ENCODE measurements around the gene UBR3.

Gene UBR3

DNA sequence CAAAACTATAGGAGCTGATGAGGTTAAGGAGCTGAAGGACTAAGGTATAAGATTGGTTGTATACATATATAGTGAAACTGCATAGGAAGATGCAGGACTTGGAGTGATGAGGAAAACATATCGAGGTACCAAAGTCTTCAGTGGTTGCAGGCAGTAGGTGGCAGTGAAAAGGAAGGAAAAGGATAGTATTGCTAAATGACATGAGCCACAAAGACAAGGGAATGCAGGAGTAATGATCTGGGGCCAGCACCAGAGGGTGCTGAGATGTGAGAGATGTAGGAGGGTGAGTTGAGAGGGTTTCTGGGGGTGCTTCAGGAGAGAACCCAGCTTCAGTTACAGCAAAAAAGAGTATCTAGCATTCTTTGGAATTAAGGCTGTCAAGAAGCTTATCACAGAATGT is 178.4 kb downstream of the UBR3 start:
- Mint-ChIP-seq H3K36me3 (ENCODE audit: low read depth) (peaks cover 15% of the 10 kb centered on the region), H3K27ac (no peak overlapping the region), H3K4me1 (ENCODE audit: low read depth) (peaks cover 7% of the 10 kb centered on the region), H3K9me3 (no peaks in the 10 kb centered on the region), H3K4me3 (no peak overlapping the region), H3K27me3 (ENCODE audit: low read depth) (no peaks in the 10 kb centered on the region)

DNA sequence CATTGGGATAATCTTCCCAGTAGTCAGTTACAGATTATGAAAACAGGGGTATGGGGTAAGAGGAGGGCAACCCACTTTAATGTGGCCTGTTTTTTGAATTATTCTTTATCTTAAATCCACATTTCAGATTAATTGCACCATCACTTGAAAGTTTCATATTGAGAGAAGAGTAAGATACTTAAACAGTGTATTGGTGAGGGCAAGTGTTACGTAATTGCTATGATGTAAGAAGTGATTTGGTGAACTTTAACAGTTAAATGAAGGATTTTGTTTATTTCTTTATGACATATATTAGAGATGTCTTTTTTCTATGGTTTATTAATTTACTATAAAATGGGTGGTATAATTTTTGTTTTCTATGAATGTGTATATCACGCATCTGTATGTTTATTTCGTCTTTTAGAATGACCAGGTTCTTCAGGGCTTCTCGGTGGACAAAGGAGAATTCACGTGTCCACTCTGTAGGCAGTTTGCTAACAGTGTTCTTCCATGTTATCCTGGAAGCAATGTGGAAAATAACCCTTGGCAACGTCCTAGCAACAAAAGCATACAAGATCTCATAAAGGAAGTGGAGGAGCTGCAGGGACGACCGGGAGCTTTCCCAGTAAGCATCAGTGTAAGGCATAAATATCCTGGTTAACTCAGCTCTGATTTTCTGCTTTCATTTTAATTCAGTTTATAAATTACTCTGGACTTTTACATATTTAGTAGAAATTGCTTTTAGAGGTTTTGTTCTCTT is 179.5 kb downstream of the UBR3 start:
- no peak overlapping the region for H3K4me3 Mint-ChIP-seq
- H3K27ac Mint-ChIP-seq, result no peak overlapping the region
- H3K27me3 Mint-ChIP-seq (ENCODE audit: low read depth), result no peaks in the 10 kb centered on the region
- H3K9me3 Mint-ChIP-seq, result no peaks in the 10 kb centered on the region
- peaks cover 15% of the 10 kb centered on the region for H3K36me3 Mint-ChIP-seq (ENCODE audit: low read depth)
- peaks cover 7% of the 10 kb centered on the region for H3K4me1 Mint-ChIP-seq (ENCODE audit: low read depth)

DNA sequence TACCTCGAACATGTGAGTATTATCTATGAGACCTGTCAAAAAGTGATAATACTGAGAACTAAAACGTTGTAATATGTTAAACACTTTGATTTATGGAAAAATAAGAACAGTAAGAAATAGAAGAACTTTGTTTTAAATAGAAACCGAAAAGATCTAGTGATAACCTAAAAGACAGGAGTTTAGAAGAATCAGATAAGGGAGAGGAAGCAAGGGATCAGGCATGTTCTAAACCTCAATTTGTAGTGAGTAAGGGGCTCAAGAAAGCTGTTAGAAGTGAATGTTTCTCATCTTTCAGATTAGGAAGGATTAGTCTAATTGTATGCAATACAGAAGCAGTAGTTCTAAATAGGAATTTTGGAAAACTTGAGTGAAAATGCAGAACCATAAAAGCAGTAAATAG is 182.0 kb downstream of the UBR3 start:
- H3K36me3 Mint-ChIP-seq (ENCODE audit: low read depth), result peaks cover 2% of the 10 kb centered on the region
- H3K9me3 Mint-ChIP-seq, result no peaks in the 10 kb centered on the region
- peaks cover 2% of the 10 kb centered on the region for H3K4me1 Mint-ChIP-seq (ENCODE audit: low read depth)

DNA sequence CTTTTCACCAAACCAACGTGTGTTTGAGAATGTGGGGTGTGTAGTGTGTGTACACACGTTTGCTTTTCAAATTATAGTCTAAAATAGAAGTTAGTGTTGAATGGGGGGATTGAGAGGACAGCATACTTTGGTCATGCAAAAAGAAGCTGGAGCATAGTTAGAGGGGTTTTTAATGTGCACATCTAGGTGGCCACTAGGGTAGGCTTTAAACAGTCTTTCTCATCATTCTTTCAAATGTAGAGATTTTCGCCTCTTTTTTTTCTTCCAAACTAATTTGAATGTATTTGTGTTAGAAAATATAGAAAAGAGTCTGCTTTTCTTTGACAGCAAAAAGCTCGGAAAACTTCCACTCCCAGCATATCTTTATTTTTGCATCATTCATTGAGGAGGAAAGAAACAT is 185.5 kb downstream of the UBR3 start:
- H3K36me3 Mint-ChIP-seq (ENCODE audit: low read depth), result peaks cover 1% of the 10 kb centered on the region
- no peaks in the 10 kb centered on the region for H3K27me3 Mint-ChIP-seq (ENCODE audit: low read depth)
- peaks cover 2% of the 10 kb centered on the region for H3K4me1 Mint-ChIP-seq (ENCODE audit: low read depth)
- no peak overlapping the region for H3K4me3 Mint-ChIP-seq
- no peaks in the 10 kb centered on the region for H3K9me3 Mint-ChIP-seq
- no peak overlapping the region for H3K27ac Mint-ChIP-seq

More for the DNA sequence above, 182.0 kb downstream of the UBR3 start:
- Mint-ChIP-seq H3K27ac (no peak overlapping the region), H3K27me3 (ENCODE audit: low read depth) (no peaks in the 10 kb centered on the region), H3K4me3 (no peak overlapping the region)

DNA sequence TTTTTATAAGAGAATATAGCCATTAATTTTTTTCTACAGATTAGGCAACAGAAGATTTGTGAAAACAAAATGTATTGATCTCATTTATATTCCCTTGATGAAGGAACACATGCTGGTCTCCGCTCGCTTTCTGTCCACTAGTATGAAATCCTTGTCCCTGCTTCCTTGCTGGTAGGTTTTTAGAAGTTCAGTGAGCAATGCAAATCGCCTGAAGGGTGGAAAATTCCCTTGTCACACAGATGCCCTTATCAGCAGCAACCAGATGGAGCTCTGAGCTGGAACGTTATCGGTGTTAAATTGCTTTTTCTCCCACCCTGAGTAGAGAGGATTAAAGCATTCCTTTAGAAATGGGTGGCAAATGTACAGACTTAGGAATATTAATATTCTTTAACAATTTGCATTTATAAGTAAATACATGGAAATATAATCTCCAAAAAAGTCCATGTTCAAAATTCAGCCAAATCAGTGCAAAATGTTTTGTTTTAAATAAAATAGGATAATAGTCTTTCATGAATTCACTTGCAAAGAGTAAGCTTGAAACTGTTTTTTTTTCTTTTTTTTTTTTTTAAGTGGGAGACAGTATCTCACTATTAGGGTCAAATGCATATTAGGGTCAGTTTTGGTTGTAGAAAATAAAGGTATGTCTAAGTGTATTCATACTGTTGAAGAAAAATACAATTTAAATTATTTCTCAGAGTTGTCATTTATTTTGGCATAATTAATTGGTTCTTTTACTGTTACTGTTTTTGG is 186.7 kb downstream of the UBR3 start:
- H3K4me3 Mint-ChIP-seq, result no peak overlapping the region
- H3K36me3 Mint-ChIP-seq (ENCODE audit: low read depth), result peaks cover 1% of the 10 kb centered on the region
- no peaks in the 10 kb centered on the region for H3K27me3 Mint-ChIP-seq (ENCODE audit: low read depth)
- H3K4me1 Mint-ChIP-seq (ENCODE audit: low read depth), result peaks cover 2% of the 10 kb centered on the region
- H3K9me3 Mint-ChIP-seq, result no peaks in the 10 kb centered on the region
- H3K27ac Mint-ChIP-seq, result no peak overlapping the region

DNA sequence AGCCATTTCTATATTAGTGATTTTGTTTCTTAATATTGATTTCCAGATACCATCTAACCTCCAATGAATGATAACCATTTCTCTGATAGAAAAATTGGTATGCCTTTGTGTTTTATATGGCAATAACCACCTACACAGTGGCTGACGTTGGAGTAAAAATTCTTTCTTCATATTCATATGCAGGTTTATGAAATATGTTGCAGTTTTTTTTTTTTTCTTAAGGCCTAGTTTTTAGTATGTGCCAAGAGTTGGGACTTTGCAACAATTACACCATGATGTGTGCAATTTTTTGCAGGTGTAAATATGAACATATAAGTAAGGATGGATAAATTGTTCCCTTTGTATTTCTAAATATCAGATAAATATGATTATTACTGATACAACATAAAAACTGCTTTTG is 187.5 kb downstream of the UBR3 start:
- Mint-ChIP-seq H3K27me3 (ENCODE audit: low read depth) (no peaks in the 10 kb centered on the region), H3K27ac (no peak overlapping the region), H3K9me3 (no peaks in the 10 kb centered on the region), H3K4me1 (ENCODE audit: low read depth) (no peaks in the 10 kb centered on the region), H3K36me3 (ENCODE audit: low read depth) (peaks cover 1% of the 10 kb centered on the region), H3K4me3 (no peak overlapping the region)

DNA sequence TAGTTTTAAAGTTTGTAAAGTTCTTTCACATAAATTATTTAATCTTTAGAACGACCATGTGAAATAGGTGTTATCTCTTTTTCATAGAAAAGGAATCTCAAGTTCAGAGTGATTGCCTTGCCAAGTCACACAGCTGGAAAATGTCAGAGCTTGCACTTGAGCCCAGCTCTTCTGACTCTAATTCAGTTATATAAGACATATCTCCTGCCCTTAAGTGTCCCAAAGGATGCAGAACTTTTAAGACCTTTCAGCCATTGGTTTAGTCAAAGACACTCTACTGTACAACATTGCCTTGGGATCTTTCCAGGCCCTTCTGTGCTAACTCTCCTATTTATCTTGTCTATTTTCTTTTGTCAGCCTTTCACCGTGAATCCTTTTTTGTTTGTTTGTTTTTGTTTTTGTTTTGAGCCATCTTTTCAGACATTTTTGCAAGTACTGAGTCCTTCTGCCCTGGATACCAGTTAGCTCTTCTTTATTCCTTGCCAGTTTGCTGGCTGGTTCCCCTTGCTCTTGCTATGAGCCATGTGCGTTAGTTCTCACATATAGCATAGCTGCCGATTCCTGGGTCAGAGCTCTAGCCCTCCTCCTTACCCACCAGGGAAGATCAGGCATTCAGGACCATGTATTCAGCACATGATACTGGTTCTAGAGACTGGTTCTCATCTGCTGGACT is 190.7 kb downstream of the UBR3 start:
- H3K4me1 Mint-ChIP-seq (ENCODE audit: low read depth), result no peaks in the 10 kb centered on the region
- no peak overlapping the region for H3K27ac Mint-ChIP-seq
- H3K4me3 Mint-ChIP-seq, result no peak overlapping the region
- no peaks in the 10 kb centered on the region for H3K27me3 Mint-ChIP-seq (ENCODE audit: low read depth)
- no peaks in the 10 kb centered on the region for H3K9me3 Mint-ChIP-seq
- H3K36me3 Mint-ChIP-seq (ENCODE audit: low read depth), result peaks cover 1% of the 10 kb centered on the region

DNA sequence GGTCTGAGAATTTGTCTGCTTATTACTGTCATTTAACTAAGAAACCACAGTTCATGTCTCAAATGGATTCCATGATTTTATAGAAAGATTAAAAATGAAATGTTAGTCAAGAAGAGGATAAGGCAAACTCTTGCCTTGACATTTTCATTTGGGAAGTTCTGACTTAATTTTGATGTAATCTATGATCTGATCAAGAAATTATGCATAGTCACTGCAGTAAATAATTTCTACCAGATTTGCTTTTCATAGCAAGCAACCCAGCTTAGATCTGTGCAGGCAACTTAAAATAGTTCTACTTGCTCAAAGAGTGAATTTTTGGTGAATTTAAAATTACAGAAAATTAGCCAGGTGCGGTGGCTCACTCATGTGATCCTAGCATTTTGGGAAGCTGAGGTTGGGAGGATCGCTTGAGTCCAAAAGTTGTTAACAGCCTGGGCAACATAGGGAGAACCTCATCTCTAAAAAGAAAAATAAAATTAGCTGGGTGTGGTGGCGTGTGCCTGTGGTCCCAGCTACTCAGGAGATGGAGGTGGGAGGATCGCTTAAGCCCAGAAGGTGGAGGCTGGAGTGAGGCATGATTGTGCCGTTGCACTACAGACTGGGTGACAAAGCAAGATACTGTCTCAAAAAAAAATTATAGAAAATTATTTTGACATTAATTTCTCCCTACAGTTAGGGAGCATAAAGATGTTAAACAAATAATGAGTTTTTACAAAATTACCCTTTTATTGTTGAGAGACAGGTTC is 192.0 kb downstream of the UBR3 start:
- H3K9me3 Mint-ChIP-seq, result no peaks in the 10 kb centered on the region
- H3K36me3 Mint-ChIP-seq (ENCODE audit: low read depth), result no peaks in the 10 kb centered on the region
- no peaks in the 10 kb centered on the region for H3K27me3 Mint-ChIP-seq (ENCODE audit: low read depth)
- no peaks in the 10 kb centered on the region for H3K4me1 Mint-ChIP-seq (ENCODE audit: low read depth)
- H3K27ac Mint-ChIP-seq, result no peak overlapping the region
- H3K4me3 Mint-ChIP-seq, result no peak overlapping the region

DNA sequence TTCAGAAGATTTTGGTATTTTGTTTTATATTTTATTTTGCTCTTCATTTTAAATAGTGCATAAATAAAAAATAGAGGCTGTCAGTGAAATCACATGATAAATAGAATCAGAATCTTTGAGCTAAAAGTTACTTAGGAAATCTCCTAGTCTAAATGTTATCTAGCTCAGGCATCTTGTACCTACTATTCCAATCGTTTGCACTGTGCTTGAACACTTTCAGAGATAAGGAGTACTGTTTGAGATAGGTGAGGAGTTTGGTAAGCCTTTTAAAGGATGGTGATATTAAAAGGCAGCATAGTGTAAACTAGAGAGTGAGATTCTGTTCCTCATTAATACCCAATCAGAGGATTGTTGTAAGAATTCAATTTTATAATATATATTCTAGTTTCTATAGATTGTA is 193.5 kb downstream of the UBR3 start:
- H3K36me3 Mint-ChIP-seq (ENCODE audit: low read depth), result no peaks in the 10 kb centered on the region
- H3K4me1 Mint-ChIP-seq (ENCODE audit: low read depth), result no peaks in the 10 kb centered on the region
- no peaks in the 10 kb centered on the region for H3K27me3 Mint-ChIP-seq (ENCODE audit: low read depth)
- H3K27ac Mint-ChIP-seq, result no peak overlapping the region
- H3K9me3 Mint-ChIP-seq, result no peaks in the 10 kb centered on the region
- no peak overlapping the region for H3K4me3 Mint-ChIP-seq

DNA sequence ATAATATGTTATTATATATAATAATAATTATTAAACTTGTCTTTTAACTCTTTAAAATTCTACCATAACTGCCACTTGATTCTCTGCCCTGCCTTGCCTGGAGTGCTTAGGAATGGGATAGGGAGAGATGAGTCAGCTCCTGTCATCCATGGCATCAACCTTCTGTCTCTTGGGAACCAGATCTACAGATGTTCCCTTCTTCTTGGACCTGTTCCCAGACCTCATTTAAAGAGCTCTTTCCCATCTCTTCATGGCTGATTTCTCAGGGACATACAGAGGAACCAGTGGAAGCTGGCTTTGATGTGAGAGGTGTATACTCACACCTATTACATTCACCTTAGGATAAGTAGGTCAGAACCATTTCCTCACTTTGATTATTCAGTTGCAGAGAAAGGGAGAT is 195.4 kb downstream of the UBR3 start:
- Mint-ChIP-seq H3K27ac (no peak overlapping the region), H3K36me3 (ENCODE audit: low read depth) (no peaks in the 10 kb centered on the region), H3K9me3 (no peaks in the 10 kb centered on the region), H3K27me3 (ENCODE audit: low read depth) (no peaks in the 10 kb centered on the region), H3K4me3 (no peak overlapping the region), H3K4me1 (ENCODE audit: low read depth) (no peaks in the 10 kb centered on the region)

DNA sequence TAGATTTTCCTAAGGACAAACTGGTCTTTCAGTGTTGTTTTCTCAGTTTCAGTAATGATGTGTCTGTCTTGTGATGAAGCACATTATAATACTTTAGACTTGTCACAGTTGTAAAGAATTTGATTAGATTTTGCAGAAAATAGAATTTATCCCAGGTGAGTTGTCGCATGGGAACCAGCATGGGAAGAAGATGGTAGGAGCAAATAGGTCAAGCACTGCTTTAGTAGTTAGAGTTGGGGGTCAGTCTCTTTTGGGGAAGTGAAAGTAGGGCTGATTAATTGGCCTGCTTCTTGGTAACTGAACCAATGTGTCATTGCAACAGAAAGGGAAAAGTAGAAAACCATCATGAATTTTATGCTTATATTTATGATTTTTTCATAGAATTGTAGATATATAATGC is 197.5 kb downstream of the UBR3 start:
- H3K27me3 Mint-ChIP-seq (ENCODE audit: low read depth), result no peaks in the 10 kb centered on the region
- H3K36me3 Mint-ChIP-seq (ENCODE audit: low read depth), result no peaks in the 10 kb centered on the region
- no peak overlapping the region for H3K27ac Mint-ChIP-seq
- H3K9me3 Mint-ChIP-seq, result no peaks in the 10 kb centered on the region
- H3K4me1 Mint-ChIP-seq (ENCODE audit: low read depth), result no peaks in the 10 kb centered on the region
- H3K4me3 Mint-ChIP-seq, result no peak overlapping the region

DNA sequence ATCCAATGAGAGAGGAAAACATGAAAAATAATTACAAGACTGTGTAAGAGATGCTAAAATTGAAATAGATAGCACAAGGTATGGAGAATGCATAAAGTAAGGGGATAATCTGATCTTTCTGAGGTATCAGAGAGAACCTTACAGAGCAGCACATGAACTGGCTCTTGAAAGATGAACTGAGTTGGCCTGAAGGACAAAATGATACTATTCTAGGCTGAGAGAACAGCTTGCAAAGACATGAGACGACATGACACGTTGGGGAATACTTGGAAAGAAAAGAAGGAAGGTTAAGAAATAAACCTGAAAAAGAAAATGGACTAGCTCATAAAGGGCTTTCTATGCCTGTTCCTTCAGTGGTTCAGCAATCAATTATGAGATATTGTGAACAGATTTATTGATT is 198.0 kb downstream of the UBR3 start:
- Mint-ChIP-seq H3K27me3 (ENCODE audit: low read depth) (no peaks in the 10 kb centered on the region), H3K9me3 (no peaks in the 10 kb centered on the region), H3K36me3 (ENCODE audit: low read depth) (peaks cover 3% of the 10 kb centered on the region), H3K4me3 (no peak overlapping the region), H3K4me1 (ENCODE audit: low read depth) (no peaks in the 10 kb centered on the region), H3K27ac (no peak overlapping the region)

DNA sequence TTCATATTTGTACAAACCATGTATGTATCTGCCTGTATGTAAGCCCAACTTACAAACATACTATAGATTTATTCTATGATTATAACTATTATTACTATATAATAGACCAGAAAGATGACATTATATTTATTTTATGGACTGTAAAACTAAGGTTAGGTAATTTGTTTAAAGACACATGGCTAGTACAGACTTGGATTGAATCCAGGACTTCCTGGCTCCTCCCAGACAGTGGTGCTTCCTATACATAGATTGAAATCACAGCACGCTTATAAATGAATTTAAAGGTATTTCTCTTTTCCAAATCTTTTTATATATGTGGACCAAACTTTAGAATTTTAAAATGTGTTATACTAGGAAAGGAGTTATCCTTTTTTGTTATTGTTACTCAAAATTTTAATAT is 199.1 kb downstream of the UBR3 start:
- Mint-ChIP-seq H3K36me3 (ENCODE audit: low read depth) (peaks cover 5% of the 10 kb centered on the region), H3K4me1 (ENCODE audit: low read depth) (no peaks in the 10 kb centered on the region), H3K9me3 (no peaks in the 10 kb centered on the region), H3K4me3 (no peak overlapping the region), H3K27me3 (ENCODE audit: low read depth) (no peaks in the 10 kb centered on the region), H3K27ac (no peak overlapping the region)

DNA sequence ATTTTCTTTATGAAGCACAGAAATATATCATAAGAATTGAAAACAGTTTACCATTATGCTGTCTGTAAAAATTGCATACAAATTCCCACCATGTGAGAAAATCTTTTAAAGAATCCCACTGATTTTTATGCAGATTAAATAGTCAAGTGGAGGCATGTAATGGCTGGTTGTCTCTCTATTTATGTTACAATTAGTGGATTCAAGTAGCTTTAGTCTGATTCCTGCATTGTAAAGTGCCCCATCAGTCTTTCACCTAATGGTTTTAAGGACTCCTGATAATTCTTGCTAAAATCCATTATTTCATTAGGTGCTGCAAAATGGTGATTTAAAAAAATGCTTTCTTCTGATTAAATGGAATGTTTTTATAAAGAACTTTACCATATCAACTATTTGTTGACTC is 202.3 kb downstream of the UBR3 start:
- Mint-ChIP-seq H3K9me3 (no peaks in the 10 kb centered on the region), H3K4me3 (no peak overlapping the region), H3K4me1 (ENCODE audit: low read depth) (no peaks in the 10 kb centered on the region)

More for the DNA sequence above, 202.3 kb downstream of the UBR3 start:
- Mint-ChIP-seq H3K36me3 (ENCODE audit: low read depth) (peaks cover 5% of the 10 kb centered on the region), H3K27me3 (ENCODE audit: low read depth) (no peaks in the 10 kb centered on the region), H3K27ac (no peak overlapping the region)
